Left ventricle myocardium inferior (tissue), 1 donor: Measurements from ENCODE around the gene MOV10L1. TPM values are rescaled to one million over a fixed set of nuclear protein-coding genes. Genes with fewer than 3 reads are reported as not detected.
"Not testable (repeated sequence)": the region's sequence is repeated elsewhere in the genome, so short reads cannot be mapped to it uniquely, and the experiment has no call there.

Experiments
- DNase-seq: peaks from one replicate; pipeline ENCODE4 v3.0.0-alpha.2; 2020
- H3K27ac ChIP-seq: fragments of 200-600 bp; replicated peaks from 2 replicates; pipeline ENCODE4 v1.8.0; 2021
- H3K27me3 ChIP-seq: fragments of 200-600 bp; 2 replicates; pipeline ENCODE4 v1.8.0; 2021; ENCODE audit warnings: low read depth
- H3K36me3 ChIP-seq: fragments of 200-600 bp; 2 replicates; pipeline ENCODE4 v1.8.0; 2021
- H3K4me1 ChIP-seq: fragments of 200-600 bp; 2 replicates; pipeline ENCODE4 v1.8.0; 2021
- H3K4me3 ChIP-seq: fragments of 200-600 bp; 2 replicates; pipeline ENCODE4 v1.8.0; 2021; ENCODE audit warnings: mild to moderate bottlenecking, moderate library complexity
- H3K9me3 ChIP-seq: fragments of 200-600 bp; replicated peaks from 2 replicates; pipeline ENCODE4 v1.8.0; 2021
- intact Hi-C: fragments of 100-400 bp; cut with micrococcal nuclease; formaldehyde crosslinking; loops from one replicate; pipeline ENCODE4 v1.11.0; 2022
- total RNA-seq: library from RNA; stranded (reverse); fragmentation: NEBNext Ultra II Directional; extraction: Animal tissue kit (Norgen Biotek cat#: 25700); gene quantifications from one replicate; pipeline ENCODE4 v1.2.1, GENCODE V29; 2021
- TF ChIP-seq, protein P1 (sequence below): fragments of 200-600 bp; IDR thresholded peaks from 2 replicates; pipeline ENCODE4 v1.8.0; 2021; ENCODE audit warnings: antibody characterized with exemption, mild to moderate bottlenecking, borderline replicate concordance
- donor health status: DM: no; HTN: yes; CAD: no; lungs with severe emphysema.

Gene MOV10L1
- total RNA-seq, 1 donor from 2014 or later, result 0.49 TPM

DNA sequence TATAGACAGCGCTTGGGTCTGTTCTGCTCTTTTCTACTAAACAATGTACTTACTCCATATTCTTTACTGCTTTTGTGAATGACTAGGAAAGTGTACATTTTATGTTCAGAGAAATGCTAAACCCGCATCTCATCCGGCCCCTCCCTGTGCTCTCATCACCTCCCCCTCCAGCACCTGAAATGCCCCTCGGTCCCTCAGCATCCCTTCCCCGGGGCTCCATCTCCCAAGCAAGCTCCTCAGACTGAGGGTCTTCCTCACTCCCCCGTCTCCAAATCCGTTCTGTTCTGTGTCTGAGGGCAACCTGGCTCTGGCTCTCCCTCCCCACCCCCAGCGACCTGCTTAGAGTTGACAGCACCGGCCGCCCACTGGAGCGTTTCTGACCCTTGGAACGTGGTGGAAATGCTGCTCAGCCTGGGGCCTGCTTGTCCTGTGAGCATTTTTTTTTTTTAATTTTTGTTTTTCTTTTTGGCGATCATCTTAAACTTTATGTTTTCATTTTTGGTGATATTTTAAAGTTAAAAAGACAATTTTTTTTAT, 112.4 kb downstream of the MOV10L1 start:
- DNase-seq, result no peak
- Histone ChIP-seq H3K36me3 (peaks cover 40% of the 10 kb centered on the region), H3K27ac (no peak overlapping the region), H3K27me3 (no peaks in the 10 kb centered on the region), H3K4me1 (peaks cover 73% of the 10 kb centered on the region), H3K4me3 (peak overlapping the region; percentile 95), H3K9me3 (no peaks in the 10 kb centered on the region)
- TF ChIP-seq, protein P1, sequence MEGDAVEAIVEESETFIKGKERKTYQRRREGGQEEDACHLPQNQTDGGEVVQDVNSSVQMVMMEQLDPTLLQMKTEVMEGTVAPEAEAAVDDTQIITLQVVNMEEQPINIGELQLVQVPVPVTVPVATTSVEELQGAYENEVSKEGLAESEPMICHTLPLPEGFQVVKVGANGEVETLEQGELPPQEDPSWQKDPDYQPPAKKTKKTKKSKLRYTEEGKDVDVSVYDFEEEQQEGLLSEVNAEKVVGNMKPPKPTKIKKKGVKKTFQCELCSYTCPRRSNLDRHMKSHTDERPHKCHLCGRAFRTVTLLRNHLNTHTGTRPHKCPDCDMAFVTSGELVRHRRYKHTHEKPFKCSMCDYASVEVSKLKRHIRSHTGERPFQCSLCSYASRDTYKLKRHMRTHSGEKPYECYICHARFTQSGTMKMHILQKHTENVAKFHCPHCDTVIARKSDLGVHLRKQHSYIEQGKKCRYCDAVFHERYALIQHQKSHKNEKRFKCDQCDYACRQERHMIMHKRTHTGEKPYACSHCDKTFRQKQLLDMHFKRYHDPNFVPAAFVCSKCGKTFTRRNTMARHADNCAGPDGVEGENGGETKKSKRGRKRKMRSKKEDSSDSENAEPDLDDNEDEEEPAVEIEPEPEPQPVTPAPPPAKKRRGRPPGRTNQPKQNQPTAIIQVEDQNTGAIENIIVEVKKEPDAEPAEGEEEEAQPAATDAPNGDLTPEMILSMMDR, result no peak
- intact Hi-C loops, result loop anchor here (10.0 kb wide), 1 partner anchor 47 kb away; no protein-coding TSS in a partner anchor

GRCh38 chr22:50203288-50203687, 113.5 kb downstream of the MOV10L1 start:
- no peaks in the 10 kb centered on the region for H3K27me3 ChIP-seq
- TF ChIP-seq, protein P1, result no peak
- intact Hi-C loops, result loop anchor here (10.0 kb wide), 1 partner anchor 48 kb away; no protein-coding TSS in a partner anchor
- no peak for DNase-seq
- no peaks in the 10 kb centered on the region for H3K9me3 ChIP-seq
- no peak overlapping the region for H3K27ac ChIP-seq
- H3K4me3 ChIP-seq, result no peak overlapping the region
- H3K36me3 ChIP-seq, result peaks cover 37% of the 10 kb centered on the region
- H3K4me1 ChIP-seq, result peaks cover 80% of the 10 kb centered on the region

- Histone ChIP-seq H3K4me1 (peaks cover 76% of the 10 kb centered on the region), H3K27me3 (no peaks in the 10 kb centered on the region), H3K4me3 (no peak overlapping the region), H3K9me3 (no peaks in the 10 kb centered on the region), H3K36me3 (peaks cover 44% of the 10 kb centered on the region), H3K27ac (no peak overlapping the region)
- TF ChIP-seq, protein P1, result no peak
- intact Hi-C loops, result loop anchor here (10.0 kb wide), 1 partner anchor 50 kb away; no protein-coding TSS in a partner anchor
- no peak for DNase-seq
Measured at GRCh38 chr22:50204571-50204970, 114.8 kb downstream of the MOV10L1 start.

GRCh38 chr22:50204998-50205397, 115.2 kb downstream of the MOV10L1 start:
- H3K4me3 ChIP-seq, H3K9me3 ChIP-seq, DNase-seq, H3K27me3 ChIP-seq: not testable (repeated sequence)
- H3K27ac ChIP-seq, result peak overlapping the region; percentile 85
- H3K4me1 ChIP-seq, result peaks cover 76% of the 10 kb centered on the region
- intact Hi-C loops, result loop anchor here (10.0 kb wide), 1 partner anchor 50 kb away; no protein-coding TSS in a partner anchor
- peaks cover 46% of the 10 kb centered on the region for H3K36me3 ChIP-seq

DNA sequence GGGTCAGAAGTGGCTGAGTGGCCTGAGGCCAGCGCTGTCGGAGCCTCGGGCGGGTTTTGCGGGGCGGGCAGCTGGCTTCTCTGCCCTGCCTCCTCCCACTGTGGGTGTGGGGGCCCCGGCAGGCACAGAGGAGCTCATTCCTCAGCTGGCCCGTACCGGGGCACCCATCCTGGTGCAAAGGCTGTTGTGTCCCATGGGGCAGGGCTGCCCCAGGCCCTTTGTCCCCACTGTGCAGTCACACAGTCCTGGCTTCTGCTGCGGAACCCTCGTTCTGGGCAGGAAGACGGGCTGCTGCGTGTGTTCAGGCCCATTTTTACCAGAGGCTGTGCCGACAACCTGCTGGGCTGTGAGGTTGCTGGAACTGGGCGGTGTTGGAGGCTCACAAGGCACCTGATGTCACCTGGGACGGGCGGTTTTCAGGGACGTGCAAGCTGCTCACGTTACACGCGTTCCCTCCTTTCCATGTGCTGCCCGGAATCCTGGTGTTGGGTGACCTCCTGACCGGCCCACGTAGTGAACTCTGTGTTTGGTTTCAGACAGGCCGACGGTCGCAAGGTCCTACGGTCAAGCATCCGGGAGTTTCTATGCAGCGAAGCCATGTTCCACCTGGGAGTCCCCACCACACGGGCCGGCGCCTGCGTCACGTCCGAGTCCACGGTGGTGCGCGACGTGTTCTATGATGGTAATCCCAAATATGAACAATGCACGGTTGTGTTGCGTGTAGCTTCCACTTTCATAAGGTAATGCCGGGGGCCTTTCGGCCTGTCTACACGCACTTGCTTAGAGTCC, 116.2 kb downstream of the MOV10L1 start:
- Histone ChIP-seq H3K4me3 (no peak overlapping the region), H3K4me1 (peaks cover 71% of the 10 kb centered on the region), H3K27ac (peak overlapping the region; percentile 85), H3K36me3 (peaks cover 55% of the 10 kb centered on the region), H3K27me3 (no peaks in the 10 kb centered on the region), H3K9me3 (no peaks in the 10 kb centered on the region)
- TF ChIP-seq, protein P1, result no peak
- intact Hi-C loops, result loop anchor here (10.0 kb wide), 1 partner anchor 51 kb away; no protein-coding TSS in a partner anchor
- DNase-seq, result no peak

GRCh38 chr22:50206599-50206998, 116.8 kb downstream of the MOV10L1 start:
- no peak overlapping the region for H3K4me3 ChIP-seq
- peaks cover 62% of the 10 kb centered on the region for H3K36me3 ChIP-seq
- DNase-seq, result peak; percentile 81
- H3K4me1 ChIP-seq, result peaks cover 68% of the 10 kb centered on the region
- H3K27ac ChIP-seq, result peak overlapping the region; percentile 85
- TF ChIP-seq, protein P1, result peak; percentile 69
- H3K27me3 ChIP-seq, result no peaks in the 10 kb centered on the region
- intact Hi-C loops, result loop anchor here (10.0 kb wide), 1 partner anchor 52 kb away; no protein-coding TSS in a partner anchor
- H3K9me3 ChIP-seq, result no peaks in the 10 kb centered on the region
